Gastrocnemius medialis (tissue), 4 donors: Measurements from ENCODE around the gene USP20.

ENCODE experiments used
- CTCF ChIP-seq, 5 experiments: fragments of 450-650 bp in 3 of 5; fragments of 200-600 bp in 2 of 5; sonication (generic) in 2 of 5; IDR thresholded peaks in 4 of 5; conservative IDR thresholded peaks in 1 of 5; 1 replicate in 4 of 5; 2 replicates in 1 of 5; pipeline ENCODE4 v1.5.1; 2016 to 2019; ENCODE audit warnings: antibody characterized with exemption in 5 of 5, mild to moderate bottlenecking in 3 of 5, moderate library complexity in 3 of 5
- POLR2A ChIP-seq, 2 donors: fragments of 450-650 bp; IDR thresholded peaks; one replicate each; pipeline ENCODE4 v1.6.1; 2017; ENCODE audit warnings: antibody characterized with exemption in 2 of 2, mild to moderate bottlenecking in 2 of 2, moderate library complexity in 2 of 2

- TF ChIP-seq CTCF (IDR thresholded peaks at IDR 0.05 in 4 of 5, conservative IDR thresholded peaks at IDR 0.05 in 1 of 5) (no peak), POLR2A (IDR thresholded peaks at IDR 0.05) (no peak)
Observed at GRCh38 chr9:129861447-129861827, 26.2 kb downstream of the USP20 start.
